GM12875 (cell line): ENCODE data around the gene PTAR1.
A peak's percentile ranks its signal among the peaks of the same experiment; 100 is the strongest.

Experiments
- H3K4me3 ChIP-seq: one replicate; pipeline ENCODE4 v1.5.1; 2011; ENCODE audit warnings: low read depth, low read length, control low read depth
- TF ChIP-seq, protein P1 (sequence below): IDR thresholded peaks from 2 replicates; pipeline ENCODE4 v1.5.1; 2011; ENCODE audit warnings: low read depth, mild to moderate bottlenecking, control low read depth, inconsistent platforms, low read length, moderate library complexity, borderline replicate concordance; ENCODE audit not compliant: insufficient read depth

Gene PTAR1

DNA sequence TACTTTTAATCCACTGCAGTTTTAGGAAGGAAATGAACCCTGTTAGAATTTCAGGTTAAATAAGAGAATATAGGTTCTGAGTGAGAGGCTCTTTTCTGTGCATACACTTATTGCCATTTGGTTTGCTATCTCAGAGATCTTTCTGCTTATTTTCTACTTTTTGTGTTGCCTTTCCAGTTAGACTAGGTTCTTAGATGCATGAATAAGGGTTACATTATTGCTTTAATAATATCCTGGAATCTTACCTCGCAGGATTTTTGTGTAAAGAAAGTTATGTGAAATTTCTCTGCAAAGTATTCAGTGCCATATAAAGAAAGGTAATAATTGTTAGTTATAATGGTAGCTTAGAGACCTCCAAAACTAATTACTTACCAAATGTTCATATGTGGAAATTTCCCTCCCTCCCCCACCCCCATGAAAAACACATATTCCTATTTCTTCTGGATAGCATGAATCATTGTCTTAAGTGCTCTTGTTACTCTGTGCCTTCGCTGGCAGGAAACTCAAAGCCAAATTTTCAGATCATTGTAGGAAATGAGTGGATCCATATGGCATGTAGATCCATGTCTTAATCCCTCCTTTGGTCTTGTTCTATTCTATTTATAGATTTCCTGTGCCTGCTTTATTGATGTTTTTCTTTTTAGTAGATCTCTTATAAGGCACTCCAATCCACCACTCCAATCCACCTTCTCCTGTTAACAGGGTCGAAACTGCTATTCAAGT is 84.9 kb downstream of the PTAR1 start:
- TF ChIP-seq, protein P1, sequence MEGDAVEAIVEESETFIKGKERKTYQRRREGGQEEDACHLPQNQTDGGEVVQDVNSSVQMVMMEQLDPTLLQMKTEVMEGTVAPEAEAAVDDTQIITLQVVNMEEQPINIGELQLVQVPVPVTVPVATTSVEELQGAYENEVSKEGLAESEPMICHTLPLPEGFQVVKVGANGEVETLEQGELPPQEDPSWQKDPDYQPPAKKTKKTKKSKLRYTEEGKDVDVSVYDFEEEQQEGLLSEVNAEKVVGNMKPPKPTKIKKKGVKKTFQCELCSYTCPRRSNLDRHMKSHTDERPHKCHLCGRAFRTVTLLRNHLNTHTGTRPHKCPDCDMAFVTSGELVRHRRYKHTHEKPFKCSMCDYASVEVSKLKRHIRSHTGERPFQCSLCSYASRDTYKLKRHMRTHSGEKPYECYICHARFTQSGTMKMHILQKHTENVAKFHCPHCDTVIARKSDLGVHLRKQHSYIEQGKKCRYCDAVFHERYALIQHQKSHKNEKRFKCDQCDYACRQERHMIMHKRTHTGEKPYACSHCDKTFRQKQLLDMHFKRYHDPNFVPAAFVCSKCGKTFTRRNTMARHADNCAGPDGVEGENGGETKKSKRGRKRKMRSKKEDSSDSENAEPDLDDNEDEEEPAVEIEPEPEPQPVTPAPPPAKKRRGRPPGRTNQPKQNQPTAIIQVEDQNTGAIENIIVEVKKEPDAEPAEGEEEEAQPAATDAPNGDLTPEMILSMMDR: no peak
- H3K4me3 ChIP-seq: no peak overlapping the region

GRCh38 chr9:69674112-69674685 is 85.6 kb downstream of the PTAR1 start:
- TF ChIP-seq, protein P1: no peak
- no peak overlapping the region for H3K4me3 ChIP-seq

- no peak overlapping the region for H3K4me3 ChIP-seq
- TF ChIP-seq, protein P1: no peak
These were observed 86.5 kb downstream of the PTAR1 start for GRCh38 chr9:69673311-69673640.

DNA sequence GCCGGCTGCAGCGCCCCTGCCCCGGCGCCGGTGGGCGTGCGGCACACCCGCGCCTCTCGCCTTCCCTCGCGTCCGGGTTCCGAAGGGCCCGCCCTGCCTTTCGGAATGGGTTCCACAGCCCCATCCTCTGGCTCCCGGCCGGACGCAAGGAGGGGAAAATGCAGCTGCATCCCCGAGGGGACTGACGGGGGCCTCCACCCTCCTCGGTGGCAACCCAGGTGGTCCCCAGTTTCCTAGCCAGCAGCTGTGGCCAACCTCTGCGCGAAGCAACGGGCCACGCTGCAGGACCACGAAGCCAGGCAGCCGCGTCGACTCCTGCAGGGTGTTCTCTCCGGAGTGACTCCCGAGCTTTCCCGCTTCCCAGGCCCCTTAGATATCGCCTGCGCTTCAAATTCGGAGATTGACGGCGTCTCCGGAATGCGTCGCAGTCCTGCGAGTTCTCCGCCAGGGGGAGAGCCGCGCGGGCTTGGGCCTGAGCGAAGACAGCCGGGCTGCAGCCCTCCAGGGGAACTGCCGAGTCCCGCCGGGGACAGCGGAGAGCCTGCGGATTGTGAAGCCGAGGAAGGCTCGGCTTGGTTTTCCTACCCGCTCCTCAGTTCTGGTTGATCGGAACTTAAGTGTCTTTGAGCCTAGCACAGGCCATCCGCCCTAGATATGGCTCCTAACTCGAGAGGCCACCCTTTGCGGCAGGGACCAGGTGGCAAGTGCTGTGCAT is 87.1 kb downstream of the PTAR1 start:
- TF ChIP-seq, protein P1: peak; percentile 82

DNA sequence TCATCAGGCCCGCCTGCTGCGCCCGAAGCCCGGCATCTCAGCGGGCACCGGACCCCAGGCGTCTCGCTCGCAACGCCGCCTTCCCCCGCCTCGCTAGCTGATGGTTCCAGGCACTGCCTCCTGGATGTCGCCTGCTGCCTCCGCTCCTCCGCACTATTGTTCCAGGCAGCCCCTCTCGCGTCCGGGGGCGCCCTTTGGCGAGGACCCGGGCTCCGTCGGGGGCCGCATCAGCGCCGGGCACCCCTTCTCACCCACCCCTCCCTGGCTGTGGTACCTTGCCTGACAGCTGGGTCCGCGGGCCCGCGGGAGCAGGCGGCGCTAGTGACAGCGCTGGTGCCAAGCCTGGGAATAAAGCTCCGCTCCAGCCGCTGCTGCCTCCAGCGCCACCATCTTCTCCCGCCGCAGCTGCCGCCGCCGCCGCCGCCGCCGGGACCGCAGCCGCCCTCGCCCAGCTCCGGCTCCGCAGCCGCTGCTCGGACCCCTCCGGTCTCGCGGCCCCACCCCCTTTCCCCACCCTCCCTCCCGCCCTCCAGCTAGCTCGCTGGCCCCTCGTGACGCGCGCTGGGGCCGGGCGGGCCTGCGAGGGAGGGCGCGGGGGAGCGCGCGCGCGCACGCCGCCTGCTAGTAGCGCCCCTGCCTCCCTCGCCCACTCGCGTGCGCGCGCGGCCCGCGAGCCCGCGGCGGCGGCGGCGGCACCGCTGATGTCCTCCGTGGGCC is 87.8 kb downstream of the PTAR1 start, which contains the start of gene APBA1:
Gene APBA1 (minus strand): TSS at position 493 of the 717 bp plus-strand sequence.
- TF ChIP-seq, protein P1: no peak
- peak within 1 kb of the TSS; percentile 31 for H3K4me3 ChIP-seq

More for the DNA sequence above, 87.1 kb downstream of the PTAR1 start:
- peak overlapping the region; percentile 31 for H3K4me3 ChIP-seq

GRCh38 chr9:69671311-69671878 is 88.4 kb downstream of the PTAR1 start:
- TF ChIP-seq, protein P1: no peak
- no peak overlapping the region for H3K4me3 ChIP-seq
